Ovary (tissue), 9 donors: ENCODE measurements around the gene SKI. TPM values are rescaled to one million over a fixed set of nuclear protein-coding genes. Genes with fewer than 3 reads are reported as not detected.
A peak's percentile ranks its signal among the peaks of the same experiment; 100 is the strongest.

ENCODE experiments used
- DNase-seq, 5 donors: peaks; one replicate each; pipeline ENCODE4 v3.0.0-alpha.2; 2019 to 2020
- H3K27ac ChIP-seq, 2 donors: fragments of 200-600 bp; one replicate each; pipeline versions ENCODE4 v1.5.1 to v1.8.0; 2019 to 2022
- H3K27me3 ChIP-seq: fragments of 200-600 bp; one replicate; pipeline ENCODE4 v1.8.0; 2022
- H3K36me3 ChIP-seq: fragments of 200-600 bp; sonication (generic); one replicate; pipeline ENCODE4 v1.5.1; 2019
- H3K4me1 ChIP-seq: one replicate; pipeline ENCODE4 v1.8.1; 2013; ENCODE audit warnings: mild to moderate bottlenecking, moderate library complexity; ENCODE audit not compliant: insufficient read depth
- H3K4me3 ChIP-seq: fragments of 200-600 bp; sonication (generic); one replicate; pipeline ENCODE4 v1.5.1; 2017
- H3K9me3 ChIP-seq, 2 donors: fragments of 200-600 bp in 1 of 2; sonication (generic) in 1 of 2; one replicate each; pipeline versions ENCODE4 v1.5.1 to v1.8.1; 2013 to 2019; ENCODE audit warnings: mild to moderate bottlenecking in 1 of 2, moderate library complexity in 1 of 2
- CTCF ChIP-seq, 3 donors: fragments of 450-650 bp in 2 of 3; fragments of 200-600 bp in 1 of 3; IDR thresholded peaks; one replicate each; pipeline versions ENCODE4 v1.5.1 to v1.8.0; 2016 to 2022; ENCODE audit warnings: antibody characterized with exemption in 3 of 3, mild to moderate bottlenecking in 1 of 3
- EP300 ChIP-seq: sonication (generic); formaldehyde crosslinking; IDR thresholded peaks from one replicate; pipeline ENCODE4 v1.6.1; 2017; ENCODE audit warnings: antibody characterized with exemption
- POLR2A ChIP-seq: fragments of 450-650 bp; IDR thresholded peaks from one replicate; pipeline ENCODE4 v1.6.1; 2017; ENCODE audit warnings: antibody characterized with exemption, mild to moderate bottlenecking, moderate library complexity
- WGBS, 3 donors: extraction: QIAGEN DNeasy Blood & Tissue Kit in 1 of 3; methylation state at CpG; one replicate each; pipeline versions ENCODE4 v1.1.5 to v1.1.7; 2013 to 2017; 5-methylcytosine and 5-hydroxymethylcytosine counted together
- intact Hi-C, 4 donors: fragments of 100-400 bp; cut with DNase I; formaldehyde crosslinking; loops; one replicate each; pipeline versions ENCODE4 v1.11.0 to v1.15.1; 2022 to 2023
- polyA plus RNA-seq, 2 donors: library from polyadenylated mRNA; stranded (reverse); fragments of 200-250 nt in 1 of 2; fragments of 350-450 nt in 1 of 2; fragmentation: Illumina TruSeq in 1 of 2; extraction: RNeasy Lipid Tissue Mini Kit (QIAGEN cat#74804) in 1 of 2; gene quantifications; one replicate each; pipeline ENCODE4 v1.2.3, GENCODE V29; 2013 to 2014
- total RNA-seq, 7 donors: library from RNA; depleted of rRNA in 2 of 7; stranded (reverse); fragments of >200 nt in 2 of 7; fragmentation: NEBNext Ultra II Directional in 3 of 7; extraction: Animal tissue kit (Norgen Biotek cat#: 25700) in 3 of 7; gene quantifications; one replicate each; pipeline versions ENCODE4 v1.1.0 to v1.2.4, GENCODE V29; 2016 to 2023
- donor health status: DM: no; HTN: no; CAD: no; lungs with moderate emphysema.
- donor health status: DM: no; HTN: no; CAD: no.
- donor health status: Bipolar disorder and iron deficiency.
- donor health status: DM: yes; HTN: yes; CAD: no.
- donor health status: DM: no; HTN: no; CAD: no.
- donor health status: DM: yes; HTN: yes; CAD: no.

The SKI gene
- total and polyA plus RNA-seq, 9 donors: 27.8 to 109 (median 79.1) TPM

- intact Hi-C loops: no loop called here
- no peak overlapping the region for H3K4me3 ChIP-seq
- H3K27me3 ChIP-seq: no peaks in the 10 kb centered on the region
- 68 to 72% (median 71%) methylated on average over 12 of the region's 12 CpGs for WGBS, 3 donors
- H3K36me3 ChIP-seq: no peaks in the 10 kb centered on the region
- H3K9me3 ChIP-seq: no peaks in the 10 kb centered on the region
- no peak for TF ChIP-seq POLR2A
- no peak for TF ChIP-seq CTCF (IDR thresholded peaks at IDR 0.05)
- TF ChIP-seq EP300: no peak
- peaks cover 56% of the 10 kb centered on the region for H3K4me1 ChIP-seq
- no peak for DNase-seq
- no peak overlapping the region for H3K27ac ChIP-seq
These were observed 48.9 kb downstream of the SKI start for GRCh38 chr1:2276803-2277580.

DNA sequence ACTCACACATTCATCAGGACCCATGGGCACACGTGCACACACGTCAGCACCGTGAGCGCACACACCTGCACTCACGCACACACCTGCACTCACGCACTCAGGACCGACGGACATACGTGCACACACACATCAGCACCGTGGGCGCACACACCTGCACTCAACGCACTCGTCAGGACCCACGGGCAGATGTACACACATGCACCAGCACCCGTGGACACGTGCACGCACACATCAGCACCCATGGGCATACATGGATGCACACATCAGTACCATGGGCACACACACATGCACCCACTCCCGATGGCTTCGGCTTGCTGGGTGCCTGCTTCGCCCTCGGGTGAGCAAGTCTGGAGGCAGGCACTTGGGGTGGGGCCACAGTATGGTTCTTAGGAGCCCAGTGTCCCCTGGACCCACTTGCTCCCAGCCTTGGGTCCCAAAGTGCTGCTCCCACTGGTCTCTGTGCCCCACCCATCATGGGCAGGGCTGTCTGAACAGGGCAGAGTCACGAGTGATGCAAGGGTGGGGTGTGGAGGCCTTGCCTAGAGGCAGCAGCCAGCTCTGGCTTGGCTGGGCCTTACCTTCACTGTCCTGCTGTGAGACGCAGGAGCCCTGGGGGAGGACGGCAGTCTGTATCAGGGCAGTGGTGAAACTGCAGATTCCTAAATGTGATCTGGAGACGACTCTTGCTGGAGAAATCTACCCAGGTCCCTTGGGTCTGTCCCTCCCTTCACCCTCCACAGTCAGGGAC lies 49.8 kb downstream of the SKI start:
- Histone ChIP-seq H3K27ac (no peak overlapping the region), H3K4me1 (peaks cover 50% of the 10 kb centered on the region), H3K27me3 (no peaks in the 10 kb centered on the region), H3K36me3 (no peaks in the 10 kb centered on the region), H3K9me3 (no peaks in the 10 kb centered on the region), H3K4me3 (no peak overlapping the region)
- intact Hi-C loops: no loop called here
- TF ChIP-seq POLR2A (no peak), EP300 (no peak), CTCF (IDR thresholded peaks at IDR 0.05) (no peak)
- 87 to 90% (median 87%) methylated on average over 25 of the region's 25 CpGs for WGBS, 3 donors
- DNase-seq: peak in 1 of 5 donors; percentile 40

DNA sequence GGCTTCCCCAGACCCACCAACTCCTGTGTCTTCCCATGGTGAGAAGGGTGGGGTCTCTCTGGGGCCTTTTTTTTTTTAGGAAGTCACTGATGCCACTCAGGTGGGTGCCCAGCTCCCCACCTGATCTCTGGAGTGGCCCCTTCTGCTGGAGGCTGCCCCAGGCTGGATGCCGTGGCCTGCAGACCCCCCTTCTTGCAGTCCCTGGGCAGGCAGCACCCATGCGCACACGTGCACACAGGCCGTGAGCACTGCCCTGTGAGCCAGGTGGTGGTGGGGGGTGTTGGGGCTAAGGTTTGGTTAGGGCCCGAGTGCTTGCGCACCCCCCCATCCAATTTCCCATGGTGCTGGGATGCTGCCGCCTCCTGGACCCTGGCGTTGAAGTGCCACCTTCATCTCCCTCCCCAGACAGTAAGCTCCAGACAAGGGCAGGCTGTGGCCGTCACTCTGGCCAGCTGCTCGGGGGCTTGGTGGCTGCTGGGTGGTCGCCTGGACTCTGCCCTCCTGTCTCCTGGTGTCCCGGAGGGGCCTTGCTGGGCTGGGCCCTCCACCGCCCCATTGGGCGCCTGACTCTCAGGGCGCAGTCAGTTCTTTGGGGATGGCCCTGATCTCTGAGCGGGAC lies 50.6 kb downstream of the SKI start:
- no peak for TF ChIP-seq CTCF (IDR thresholded peaks at IDR 0.05)
- TF ChIP-seq EP300: no peak
- no peak for TF ChIP-seq POLR2A
- Histone ChIP-seq H3K4me3 (no peak overlapping the region), H3K36me3 (no peaks in the 10 kb centered on the region), H3K27me3 (no peaks in the 10 kb centered on the region), H3K27ac (peak overlapping the region; percentile 14 to 64), H3K9me3 (no peaks in the 10 kb centered on the region), H3K4me1 (peaks cover 42% of the 10 kb centered on the region)
- no peak for DNase-seq
- intact Hi-C loops: no loop called here
- WGBS, 3 donors: 29 to 40% (median 39%) methylated on average over 13 to 16 of the region's 16 CpGs

DNA sequence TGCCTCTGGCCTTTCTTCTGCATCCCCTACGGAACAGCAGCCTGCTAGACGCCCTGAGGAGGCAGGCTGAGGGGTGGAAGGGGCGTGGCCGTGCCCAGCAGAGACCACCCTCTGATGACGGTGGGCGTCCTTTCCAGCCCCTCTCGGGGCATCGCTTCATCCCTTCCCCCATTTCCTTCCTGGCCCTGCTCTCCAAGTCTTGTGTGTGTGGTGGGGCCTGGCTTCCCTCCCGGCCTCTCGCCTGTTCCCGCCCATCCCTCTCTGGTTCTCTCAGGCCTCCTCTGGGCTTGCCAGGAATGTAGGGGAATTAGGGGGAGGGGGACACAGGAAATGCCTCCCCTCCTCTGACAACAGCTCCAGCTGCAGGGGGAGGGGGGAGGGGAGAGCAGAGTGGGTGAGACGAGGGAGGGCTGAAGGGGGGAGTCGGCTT lies 51.1 kb downstream of the SKI start:
- DNase-seq: peak; percentile 67 to 84 (median 81)
- Histone ChIP-seq H3K9me3 (no peaks in the 10 kb centered on the region), H3K27me3 (no peaks in the 10 kb centered on the region), H3K4me1 (peaks cover 38% of the 10 kb centered on the region), H3K4me3 (no peak overlapping the region), H3K36me3 (no peaks in the 10 kb centered on the region), H3K27ac (peak overlapping the region; percentile 14 to 64)
- intact Hi-C loops: no loop called here
- 0 to 1% (median 1%) methylated on average over 13 of the region's 13 CpGs for WGBS, 3 donors
- TF ChIP-seq CTCF (IDR thresholded peaks at IDR 0.05): no peak
